ENCODE results near the gene PPP1R14B. TPM values are rescaled to one million over a fixed set of nuclear protein-coding genes. Genes with fewer than 3 reads are reported as not detected.
A peak's percentile ranks its signal among the peaks of the same experiment; 100 is the strongest.

The PPP1R14B gene, protein sequence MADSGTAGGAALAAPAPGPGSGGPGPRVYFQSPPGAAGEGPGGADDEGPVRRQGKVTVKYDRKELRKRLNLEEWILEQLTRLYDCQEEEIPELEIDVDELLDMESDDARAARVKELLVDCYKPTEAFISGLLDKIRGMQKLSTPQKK
- polyA plus RNA-seq (ENCODE audit: low read depth in 6 of 6): 10 to 100 TPM; 21.2 to 49.9 (median 40.3) TPM

DNA sequence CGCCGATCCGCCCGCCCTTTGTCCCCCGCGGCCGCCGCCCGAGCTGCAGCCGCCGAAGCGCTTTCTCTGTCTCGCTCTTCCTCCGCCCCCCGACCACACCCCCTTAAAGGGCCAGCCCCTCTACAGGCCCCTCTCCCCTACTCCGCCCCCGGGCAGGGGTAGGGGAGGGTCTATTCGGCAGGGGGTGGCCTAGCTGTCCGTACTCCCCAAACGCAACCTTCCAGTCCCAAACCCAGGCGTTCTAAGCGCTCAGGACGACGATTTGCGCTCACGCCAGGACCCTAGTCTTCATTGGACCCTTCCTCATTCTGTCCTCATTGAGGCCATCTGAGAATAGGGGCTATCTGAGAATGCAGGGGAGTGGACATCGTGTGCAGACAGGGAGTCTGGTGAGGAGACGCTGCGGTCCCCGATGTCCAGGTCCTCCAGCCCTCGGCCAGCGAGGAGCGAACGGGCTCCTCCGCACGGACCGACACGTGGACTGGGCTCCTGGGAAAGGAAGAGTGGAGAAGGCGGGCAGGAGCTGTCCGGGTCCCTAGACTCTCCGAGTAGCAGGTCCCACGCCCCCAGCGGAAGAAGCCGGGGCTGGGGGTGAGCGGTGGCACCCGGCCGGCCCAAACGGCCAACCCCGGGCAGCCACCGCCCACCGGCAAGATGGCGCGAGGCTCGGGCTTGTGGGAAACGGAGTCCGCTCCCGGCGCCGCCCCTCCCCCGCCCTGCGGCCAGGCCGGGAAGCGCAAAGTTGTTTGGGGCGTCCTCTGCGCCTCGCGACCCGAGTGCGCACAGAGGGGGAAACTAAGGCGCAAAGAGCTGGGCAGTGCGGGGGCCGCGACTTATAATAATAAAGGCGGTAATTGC lies at the start of gene PPP1R14B:
Gene PPP1R14B (minus strand): TSS at position 73 of the 858 bp plus-strand sequence. CDS start 270 bp downstream, outside the sequence.
- peaks cover 32 to 68% (median 47%) of the 10 kb centered on the region in 3 donors for H3K4me1 Mint-ChIP-seq
- peak within 1 kb of the TSS; percentile 85 to 95 (median 92) for H3K4me3 Mint-ChIP-seq
- ATAC-seq (ENCODE audit: low read depth in 2 of 2) (peak; percentile 69 to 71), DNase-seq (peak; percentile 81)
- H3K9me3 Mint-ChIP-seq: no peaks in the 10 kb centered on the region
- H3K36me3 Mint-ChIP-seq: no peaks in the 10 kb centered on the region
- H3K27ac Mint-ChIP-seq: peak within 1 kb of the TSS; percentile 89 to 96 (median 94)
- H3K27me3 Mint-ChIP-seq: no peaks in the 10 kb centered on the region

DNA sequence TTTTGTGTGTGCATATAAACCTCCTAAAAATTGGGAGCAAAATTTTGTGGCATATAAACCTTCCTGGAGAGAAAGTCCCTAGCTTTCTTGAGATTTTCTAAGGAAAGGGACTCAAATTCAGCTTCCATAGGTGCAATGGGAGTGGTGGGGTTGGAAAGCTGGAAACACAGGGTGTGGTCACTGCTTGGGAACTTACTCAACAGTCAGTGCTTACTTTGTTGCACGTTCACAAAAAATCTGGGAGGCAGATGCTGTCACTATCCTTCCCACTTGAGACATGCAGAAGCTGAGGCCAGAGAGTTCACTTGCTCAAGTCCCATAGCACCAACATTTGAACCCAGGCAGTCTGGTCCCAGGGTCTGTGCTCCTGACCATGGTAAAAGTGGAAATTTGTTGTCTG lies 49.5 kb upstream of the PPP1R14B start:
- Mint-ChIP-seq H3K4me3 (peak overlapping the region in 1 of 8 donors; percentile 30), H3K27me3 (peaks cover 58 to 87% (median 72%) of the 10 kb centered on the region in 3 donors), H3K36me3 (no peaks in the 10 kb centered on the region), H3K9me3 (no peaks in the 10 kb centered on the region), H3K27ac (no peak overlapping the region), H3K4me1 (peaks cover 21 to 42% (median 31%) of the 10 kb centered on the region in 3 donors)
- ATAC-seq (ENCODE audit: low read depth in 2 of 2): no peak
- DNase-seq: no peak

DNA sequence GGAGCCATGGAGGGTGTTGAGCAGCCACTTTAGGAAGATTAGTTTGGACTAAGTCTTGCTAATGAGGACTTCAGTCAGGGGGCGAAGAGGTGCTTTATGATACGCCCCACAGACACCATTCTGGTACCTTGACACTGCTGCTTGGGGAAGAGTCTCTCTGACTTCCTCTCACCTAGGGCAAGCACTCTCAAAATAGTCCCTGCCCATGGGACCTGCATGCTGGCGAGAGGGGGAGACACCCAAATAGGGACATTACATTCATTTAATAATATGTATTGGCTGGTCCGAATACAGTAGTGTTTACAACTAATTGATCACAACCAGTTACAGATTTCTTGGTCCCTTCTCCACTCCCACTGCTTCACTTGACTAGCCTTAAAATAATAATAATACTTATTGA lies 49.0 kb upstream of the PPP1R14B start:
- H3K4me1 Mint-ChIP-seq: peaks cover 23 to 41% (median 28%) of the 10 kb centered on the region in 3 donors
- no peak overlapping the region for H3K27ac Mint-ChIP-seq
- peaks cover 0 to 3% of the 10 kb centered on the region in 2 donors for H3K36me3 Mint-ChIP-seq
- ATAC-seq (ENCODE audit: low read depth in 2 of 2) (no peak), DNase-seq (no peak)
- H3K4me3 Mint-ChIP-seq: peak overlapping the region in 1 of 8 donors; percentile 30
- H3K9me3 Mint-ChIP-seq: no peaks in the 10 kb centered on the region
- H3K27me3 Mint-ChIP-seq: peaks cover 55 to 88% (median 73%) of the 10 kb centered on the region in 3 donors

DNA sequence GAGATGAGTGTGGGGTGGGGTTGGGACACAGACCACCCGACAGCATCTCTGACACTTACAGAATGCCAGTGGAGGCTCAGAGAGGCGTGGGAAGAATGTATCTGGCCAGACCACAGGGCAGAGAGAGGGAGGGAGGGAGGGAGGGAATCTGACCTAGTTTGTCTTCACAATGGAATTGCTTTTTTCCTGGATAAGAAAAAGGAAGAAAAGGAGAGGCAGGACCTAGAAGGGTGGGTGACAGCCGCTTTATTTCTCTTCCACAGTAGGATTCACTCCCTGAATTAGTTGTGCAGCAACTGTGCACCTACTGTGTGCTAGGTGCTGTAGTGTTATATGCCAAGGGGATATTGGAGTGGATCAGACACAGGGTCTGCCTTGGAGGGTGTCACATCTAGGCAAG lies 48.0 kb upstream of the PPP1R14B start:
- ATAC-seq (ENCODE audit: low read depth in 2 of 2): no peak
- peak overlapping the region in 1 of 8 donors; percentile 57 for H3K4me3 Mint-ChIP-seq
- H3K9me3 Mint-ChIP-seq: no peaks in the 10 kb centered on the region
- peaks cover 0 to 7% of the 10 kb centered on the region in 2 donors for H3K36me3 Mint-ChIP-seq
- H3K27ac Mint-ChIP-seq: no peak overlapping the region
- peaks cover 18 to 35% (median 23%) of the 10 kb centered on the region in 3 donors for H3K4me1 Mint-ChIP-seq
- peaks cover 54 to 84% (median 68%) of the 10 kb centered on the region in 3 donors for H3K27me3 Mint-ChIP-seq
- no peak for DNase-seq

DNA sequence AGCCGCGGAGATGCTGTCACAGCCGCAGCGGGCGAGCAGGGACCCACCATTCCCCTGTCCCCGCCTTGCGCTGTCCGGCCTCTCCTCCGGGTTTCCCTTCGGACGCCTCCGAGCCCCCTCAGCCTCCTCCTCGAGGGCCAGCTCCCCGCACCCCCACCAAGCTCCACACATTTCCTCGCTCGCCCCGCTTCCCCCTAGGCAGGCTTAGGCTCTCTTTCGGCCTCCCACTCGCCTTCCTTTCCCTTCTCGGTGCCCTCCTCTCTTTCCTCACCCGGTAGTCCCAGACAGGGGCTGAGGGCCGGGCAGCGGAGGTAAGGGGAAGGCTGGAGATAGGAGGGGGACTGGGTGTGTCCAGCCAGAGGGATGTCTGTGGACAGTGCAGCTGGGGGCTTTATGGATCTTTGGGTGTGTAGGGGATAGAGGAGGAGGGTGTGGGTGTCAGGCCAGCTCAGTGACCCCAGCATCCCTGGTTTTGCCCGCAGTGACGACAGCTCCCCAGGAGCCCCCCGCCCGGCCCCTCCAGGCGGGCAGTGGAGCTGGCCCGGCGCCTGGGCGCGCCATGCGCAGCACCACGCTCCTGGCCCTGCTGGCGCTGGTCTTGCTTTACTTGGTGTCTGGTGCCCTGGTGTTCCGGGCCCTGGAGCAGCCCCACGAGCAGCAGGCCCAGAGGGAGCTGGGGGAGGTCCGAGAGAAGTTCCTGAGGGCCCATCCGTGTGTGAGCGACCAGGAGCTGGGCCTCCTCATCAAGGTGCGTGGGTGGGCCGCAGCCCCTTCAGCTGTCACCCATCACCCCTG lies 45.9 kb upstream of the PPP1R14B start:
- Mint-ChIP-seq H3K9me3 (no peaks in the 10 kb centered on the region), H3K4me1 (peaks cover 12 to 24% (median 13%) of the 10 kb centered on the region in 3 donors), H3K27ac (peak overlapping the region in 2 of 6 donors; percentile 58 to 68), H3K27me3 (peaks cover 45 to 64% (median 51%) of the 10 kb centered on the region in 3 donors), H3K36me3 (peaks cover 0 to 7% of the 10 kb centered on the region in 2 donors), H3K4me3 (peak overlapping the region in 7 of 8 donors; percentile 37 to 84 (median 70))
- peak in 1 of 2 donors; percentile 15 for ATAC-seq (ENCODE audit: low read depth in 2 of 2)
- DNase-seq: no peak

DNA sequence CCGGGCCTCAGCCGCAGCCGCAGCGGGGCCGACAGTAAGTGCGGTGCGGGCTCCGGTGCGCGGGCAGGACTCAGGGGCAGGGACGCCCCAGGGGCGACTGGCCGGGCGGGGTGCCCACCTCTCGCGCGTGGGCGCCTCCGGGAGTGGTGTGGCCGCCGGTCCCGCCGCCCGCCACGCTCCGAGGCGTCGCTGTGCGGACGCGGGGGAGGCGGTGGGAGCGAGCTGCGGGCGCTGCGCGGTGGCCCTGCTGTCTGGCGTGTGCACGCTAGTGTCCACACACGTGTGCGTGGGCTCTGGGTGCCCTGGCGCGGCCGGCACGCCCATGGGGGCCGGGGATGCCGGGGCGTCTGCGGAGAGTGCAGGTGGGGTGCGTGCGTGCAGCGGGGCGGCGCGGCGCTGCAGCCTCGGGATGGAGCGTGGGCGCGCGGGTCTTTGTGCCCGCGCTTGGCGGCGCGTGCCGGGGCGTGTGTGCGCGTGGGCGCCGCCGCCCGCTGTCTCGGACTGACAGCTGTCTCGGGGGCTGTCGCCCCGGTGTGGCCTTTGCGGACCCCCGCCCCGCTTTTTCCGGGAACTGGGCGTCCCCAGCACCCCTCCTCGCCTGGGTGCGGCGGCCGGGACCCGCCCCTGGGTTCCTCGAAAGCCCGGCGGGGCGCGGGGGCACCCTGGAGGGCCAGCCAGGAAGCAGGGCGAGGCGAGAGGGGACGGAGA lies 45.2 kb upstream of the PPP1R14B start:
- H3K9me3 Mint-ChIP-seq: no peaks in the 10 kb centered on the region
- peak overlapping the region in 2 of 8 donors; percentile 37 to 78 for H3K4me3 Mint-ChIP-seq
- H3K27me3 Mint-ChIP-seq: peaks cover 39 to 57% (median 44%) of the 10 kb centered on the region in 3 donors

DNA sequence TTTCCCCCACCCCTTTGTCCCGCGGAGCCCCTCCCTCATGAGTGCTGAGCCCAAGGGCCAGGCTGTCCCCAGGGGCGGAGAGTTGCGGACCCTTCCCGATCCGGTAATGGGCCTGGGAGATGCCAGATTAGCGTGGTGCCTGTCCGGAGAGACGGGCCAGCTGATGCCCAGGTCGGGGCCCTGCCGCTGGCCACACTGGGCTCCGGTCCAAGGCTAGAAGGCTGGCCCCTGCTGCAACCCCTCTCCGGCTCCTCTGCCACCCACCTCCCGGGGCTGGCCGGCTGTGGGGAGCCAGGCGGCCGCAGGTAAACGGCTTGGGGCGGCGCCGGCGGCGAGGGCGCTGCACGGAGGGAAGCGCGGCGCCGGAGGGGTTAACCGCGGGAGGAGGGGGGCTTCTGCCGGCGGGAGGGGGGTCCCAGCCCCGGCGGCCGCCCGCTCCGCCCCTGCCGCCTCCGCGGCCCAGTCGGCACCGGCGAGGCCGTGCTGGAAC lies 44.6 kb upstream of the PPP1R14B start, which contains the start of gene KCNK4:
Gene KCNK4 (plus strand): TSS at position 41 of the 490 bp plus-strand sequence. CDS start 1,717 bp downstream, outside the sequence.
- no peaks in the 10 kb centered on the region for H3K9me3 Mint-ChIP-seq
- ATAC-seq (ENCODE audit: low read depth in 2 of 2) (no peak), DNase-seq (no peak)
- H3K4me3 Mint-ChIP-seq: peak within 1 kb of the TSS; percentile 56 to 88 (median 80)
- H3K27me3 Mint-ChIP-seq: peaks cover 34 to 51% (median 38%) of the 10 kb centered on the region in 3 donors
- peaks cover 0 to 7% of the 10 kb centered on the region in 2 donors for H3K36me3 Mint-ChIP-seq
- H3K27ac Mint-ChIP-seq: peak within 1 kb of the TSS in 3 of 6 donors; percentile 19 to 62 (median 22)
- peaks cover 15 to 19% (median 16%) of the 10 kb centered on the region in 3 donors for H3K4me1 Mint-ChIP-seq

More for the DNA sequence above, 45.2 kb upstream of the PPP1R14B start:
- peaks cover 9 to 17% (median 10%) of the 10 kb centered on the region in 3 donors for H3K4me1 Mint-ChIP-seq
- peaks cover 0 to 7% of the 10 kb centered on the region in 2 donors for H3K36me3 Mint-ChIP-seq
- H3K27ac Mint-ChIP-seq: peak overlapping the region in 1 of 6 donors; percentile 68
- DNase-seq (peak; percentile 18), ATAC-seq (ENCODE audit: low read depth in 2 of 2) (peak; percentile 65 to 73)

DNA sequence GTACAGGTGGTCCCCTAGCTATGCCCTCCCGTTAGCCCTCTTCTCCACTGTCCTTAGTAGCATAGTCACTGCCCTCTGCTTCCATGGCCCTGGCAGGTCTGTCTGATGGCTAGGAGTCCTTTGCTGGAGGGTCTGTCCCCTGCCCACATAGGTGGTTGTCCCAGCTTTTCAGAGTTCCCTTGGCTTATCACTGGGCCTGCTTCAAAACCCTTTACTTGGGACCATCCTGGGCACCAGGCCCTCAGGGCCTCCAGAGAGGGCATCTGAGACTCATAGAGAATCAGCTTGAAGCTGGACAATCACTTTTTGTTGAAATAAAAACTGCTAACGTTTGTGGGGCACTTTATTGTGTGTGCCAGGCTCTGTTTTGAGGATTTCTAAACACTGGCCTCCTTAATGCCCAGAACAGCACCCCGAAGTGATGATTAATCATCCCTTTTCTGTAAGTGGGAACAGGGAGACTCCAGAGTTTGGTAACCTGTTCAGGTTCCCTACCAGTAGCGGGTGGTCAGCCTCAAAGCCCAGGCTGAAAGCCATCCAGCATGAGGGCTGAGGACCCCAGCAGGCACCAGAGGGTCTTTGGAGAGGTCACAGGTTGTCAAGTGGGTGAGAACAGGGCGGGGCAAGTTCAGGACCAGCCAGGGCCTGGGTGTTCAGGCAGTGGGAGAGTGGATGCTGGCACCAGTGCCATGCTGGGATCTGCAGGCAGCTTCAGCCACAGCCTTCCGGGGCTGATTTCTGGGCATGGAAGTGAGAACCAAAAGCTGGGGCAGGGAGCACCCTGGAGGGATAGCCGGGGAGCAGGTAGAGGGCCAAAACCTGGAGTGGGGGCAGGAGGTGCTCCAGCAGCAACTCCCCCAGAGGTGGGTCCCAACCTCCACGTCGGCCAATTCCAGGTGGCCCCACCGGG lies 43.9 kb upstream of the PPP1R14B start:
- H3K36me3 Mint-ChIP-seq: peaks cover 0 to 7% of the 10 kb centered on the region in 2 donors
- no peaks in the 10 kb centered on the region for H3K9me3 Mint-ChIP-seq
- ATAC-seq (ENCODE audit: low read depth in 2 of 2) (no peak), DNase-seq (no peak)
- H3K27me3 Mint-ChIP-seq: peaks cover 27 to 44% (median 33%) of the 10 kb centered on the region in 3 donors
- peak overlapping the region in 3 of 6 donors; percentile 19 to 62 (median 22) for H3K27ac Mint-ChIP-seq
- H3K4me3 Mint-ChIP-seq: peak overlapping the region; percentile 56 to 88 (median 80)
- H3K4me1 Mint-ChIP-seq: peaks cover 17 to 22% (median 17%) of the 10 kb centered on the region in 3 donors

DNA sequence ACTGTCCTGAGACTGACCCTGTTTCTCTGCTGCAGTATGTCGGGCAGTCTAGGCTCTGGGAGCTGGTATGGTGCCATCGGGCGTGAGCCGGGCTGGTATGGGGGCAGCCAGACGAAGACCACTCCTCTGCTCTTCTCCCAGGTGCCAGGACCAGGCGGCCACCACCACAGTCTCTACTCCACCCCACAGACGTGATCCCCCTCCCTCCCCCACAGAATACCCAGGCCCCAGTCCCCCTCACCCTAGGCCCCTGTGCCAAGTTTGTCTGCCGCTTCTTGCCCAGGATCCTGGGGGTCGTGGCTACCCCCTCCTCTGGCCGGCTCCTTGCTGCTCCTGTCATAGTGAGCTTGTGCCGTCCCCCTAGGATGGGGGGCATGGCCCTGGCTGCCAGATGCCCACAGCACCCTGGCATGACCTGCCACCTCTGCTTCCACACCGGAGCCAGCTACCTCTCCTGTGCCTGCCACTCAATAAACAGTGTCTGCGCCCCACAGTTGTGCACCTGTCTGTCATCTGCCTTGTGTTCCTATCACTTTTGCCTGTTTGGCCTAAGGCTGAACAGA lies 42.3 kb upstream of the PPP1R14B start:
- Mint-ChIP-seq H3K4me1 (peaks cover 17 to 26% (median 17%) of the 10 kb centered on the region in 3 donors), H3K9me3 (no peaks in the 10 kb centered on the region), H3K27me3 (peaks cover 16 to 29% (median 20%) of the 10 kb centered on the region in 3 donors), H3K4me3 (peak overlapping the region in 2 of 8 donors; percentile 10 to 48), H3K27ac (peak overlapping the region in 1 of 6 donors; percentile 34), H3K36me3 (peaks cover 0 to 7% of the 10 kb centered on the region in 2 donors)
- ATAC-seq (ENCODE audit: low read depth in 2 of 2) (no peak), DNase-seq (no peak)

DNA sequence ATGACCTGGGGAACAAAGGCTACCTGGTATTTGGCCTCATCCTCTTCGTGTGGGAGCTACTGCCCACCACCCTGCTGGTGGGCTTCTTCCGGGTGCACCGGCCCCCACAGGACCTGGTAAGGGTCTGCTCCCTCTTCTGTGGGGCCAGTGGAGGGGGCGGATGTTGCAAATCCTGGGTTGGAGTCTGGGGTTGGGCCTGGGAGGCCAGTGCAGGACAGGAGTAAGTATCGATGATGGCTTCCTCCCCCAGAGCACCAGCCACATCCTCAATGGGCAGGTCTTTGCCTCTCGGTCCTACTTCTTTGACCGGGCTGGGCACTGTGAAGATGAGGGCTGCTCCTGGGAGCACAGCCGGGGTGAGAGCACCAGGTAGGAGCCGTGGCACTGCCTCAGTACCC lies 41.6 kb upstream of the PPP1R14B start:
- peaks cover 17 to 31% (median 22%) of the 10 kb centered on the region in 3 donors for H3K4me1 Mint-ChIP-seq
- H3K27me3 Mint-ChIP-seq: peaks cover 11 to 22% (median 20%) of the 10 kb centered on the region in 3 donors
- peak overlapping the region in 2 of 6 donors; percentile 29 to 34 for H3K27ac Mint-ChIP-seq
- H3K9me3 Mint-ChIP-seq: no peaks in the 10 kb centered on the region
- DNase-seq (no peak), ATAC-seq (ENCODE audit: low read depth in 2 of 2) (no peak)
- peaks cover 0 to 7% of the 10 kb centered on the region in 2 donors for H3K36me3 Mint-ChIP-seq
- H3K4me3 Mint-ChIP-seq: peak overlapping the region in 1 of 8 donors; percentile 19

Measured in naive B cell (primary cell).